Kasumi-1 (cell line): ENCODE data around the gene ZBTB48.
"Not testable (repeated sequence)": the region's sequence is repeated elsewhere in the genome, so short reads cannot be mapped to it uniquely, and the experiment has no call there.

Source experiments
- DNase-seq, 2 experiments: peaks; one replicate each; lab custom pipeline; 2025; lab: John Stamatoyannopoulos, UW

Gene ZBTB48

DNA sequence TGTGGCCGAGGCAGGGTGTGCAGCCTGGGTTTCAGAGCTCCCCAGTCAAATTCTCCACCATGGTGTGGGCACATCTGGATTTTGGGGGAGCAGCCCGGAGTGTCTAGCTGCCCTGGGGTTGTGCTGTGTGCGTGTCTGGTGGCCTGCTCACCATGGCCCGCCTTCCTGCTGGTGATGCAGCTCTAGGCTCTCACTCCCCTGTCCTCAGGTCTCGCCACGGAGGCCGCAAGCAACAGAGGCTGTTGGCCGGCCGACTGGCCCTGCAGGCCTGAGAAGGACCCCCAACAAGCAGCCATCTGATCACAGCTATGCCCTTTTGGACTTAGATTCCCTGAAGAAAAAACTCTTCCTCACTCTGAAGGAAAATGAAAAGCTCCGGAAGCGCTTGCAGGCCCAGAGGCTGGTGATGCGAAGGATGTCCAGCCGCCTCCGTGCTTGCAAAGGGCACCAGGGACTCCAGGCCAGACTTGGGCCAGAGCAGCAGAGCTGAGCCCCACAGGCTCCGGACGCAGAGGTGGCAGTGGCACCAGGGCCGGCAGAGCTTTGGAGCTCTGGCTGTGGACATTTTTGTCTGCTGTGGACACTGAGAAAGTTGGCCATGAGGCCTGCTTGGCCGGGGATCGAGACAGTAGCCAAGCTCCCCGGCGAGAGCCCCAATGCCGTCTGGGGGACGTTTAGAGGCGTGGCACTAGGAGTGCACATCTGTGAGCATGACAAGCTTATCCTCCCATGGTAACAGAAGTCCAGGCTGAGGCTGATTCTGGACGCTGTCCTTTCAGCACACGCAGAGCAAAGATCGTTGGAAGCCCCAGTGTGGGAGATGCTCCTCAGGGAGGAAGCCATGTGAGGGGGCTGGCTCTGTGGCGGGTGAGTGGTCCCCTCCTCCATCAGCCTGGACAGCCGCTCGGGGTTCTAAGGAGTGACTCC lies 53.1 kb downstream of the ZBTB48 start:
- DNase-seq: no peak

DNA sequence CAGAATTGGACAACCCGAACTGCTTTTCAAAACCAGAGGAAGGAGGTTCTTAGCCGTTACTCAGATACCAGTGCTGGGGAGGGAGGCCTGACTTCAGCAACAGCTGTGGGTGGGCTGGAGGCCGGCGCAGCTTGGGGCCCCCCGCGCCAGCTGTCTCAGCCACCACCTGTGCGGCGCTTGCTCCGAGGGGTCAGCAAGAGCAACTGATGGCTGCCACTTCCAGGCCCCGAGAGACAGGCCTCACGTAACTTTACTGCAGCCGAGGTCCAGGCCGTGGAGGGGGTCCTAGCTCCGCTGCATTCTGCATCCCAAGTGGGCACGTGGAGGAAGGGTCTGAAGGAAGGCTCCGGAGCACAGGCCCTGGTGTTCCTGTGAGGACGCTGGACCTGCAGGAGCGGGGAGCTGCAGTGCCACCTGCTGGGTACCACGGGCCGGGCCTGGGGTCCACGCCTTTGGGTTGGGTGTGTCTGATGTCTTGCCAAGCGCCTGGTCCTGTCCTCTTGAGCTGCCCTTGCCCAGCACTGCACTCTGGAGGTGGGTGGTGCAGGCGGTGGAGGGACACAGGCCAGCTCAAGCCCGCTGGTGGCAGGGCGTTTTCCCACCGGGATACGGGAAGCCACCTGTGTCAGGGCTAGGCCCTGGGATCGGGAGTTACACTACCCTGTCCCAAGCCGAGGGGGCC lies 54.7 kb downstream of the ZBTB48 start:
- DNase-seq: peak in 1 of 2 experiments; percentile 40

DNA sequence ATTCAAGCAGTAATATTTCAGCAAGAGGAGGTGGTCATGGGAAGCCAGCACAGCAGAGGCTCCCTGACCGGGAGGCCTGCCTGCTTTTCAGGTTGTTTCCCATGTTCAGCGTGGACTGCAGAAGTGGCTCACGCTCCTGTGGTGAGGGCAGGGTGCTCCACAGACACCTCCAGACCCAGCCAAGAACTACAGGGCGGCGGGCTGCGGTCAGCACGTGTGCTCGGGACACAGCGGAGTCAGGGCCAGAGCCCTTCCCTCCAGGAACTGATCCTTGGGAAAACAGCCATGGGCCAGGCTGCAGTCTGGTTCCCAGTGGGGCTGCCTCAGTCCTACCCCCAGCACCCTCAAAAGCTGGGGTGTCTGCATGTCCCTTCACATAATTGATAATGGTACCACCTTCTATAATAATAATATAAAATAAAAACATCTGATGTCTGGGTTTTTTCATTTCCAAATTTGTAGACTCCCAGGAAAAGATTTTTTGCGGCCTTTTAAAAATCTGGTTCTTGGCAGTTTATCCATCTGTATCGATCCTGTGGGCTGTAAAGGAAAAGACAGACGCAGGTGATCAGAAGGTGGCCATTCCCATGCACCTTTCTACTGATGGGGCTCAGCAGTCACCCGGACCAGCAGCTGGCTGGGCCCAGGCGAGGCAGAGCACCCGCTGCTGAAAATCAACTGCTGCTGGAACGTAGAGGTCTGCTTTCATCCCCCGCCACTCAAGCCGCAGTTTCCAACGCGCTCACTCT lies 55.5 kb downstream of the ZBTB48 start:
- no peak for DNase-seq

DNA sequence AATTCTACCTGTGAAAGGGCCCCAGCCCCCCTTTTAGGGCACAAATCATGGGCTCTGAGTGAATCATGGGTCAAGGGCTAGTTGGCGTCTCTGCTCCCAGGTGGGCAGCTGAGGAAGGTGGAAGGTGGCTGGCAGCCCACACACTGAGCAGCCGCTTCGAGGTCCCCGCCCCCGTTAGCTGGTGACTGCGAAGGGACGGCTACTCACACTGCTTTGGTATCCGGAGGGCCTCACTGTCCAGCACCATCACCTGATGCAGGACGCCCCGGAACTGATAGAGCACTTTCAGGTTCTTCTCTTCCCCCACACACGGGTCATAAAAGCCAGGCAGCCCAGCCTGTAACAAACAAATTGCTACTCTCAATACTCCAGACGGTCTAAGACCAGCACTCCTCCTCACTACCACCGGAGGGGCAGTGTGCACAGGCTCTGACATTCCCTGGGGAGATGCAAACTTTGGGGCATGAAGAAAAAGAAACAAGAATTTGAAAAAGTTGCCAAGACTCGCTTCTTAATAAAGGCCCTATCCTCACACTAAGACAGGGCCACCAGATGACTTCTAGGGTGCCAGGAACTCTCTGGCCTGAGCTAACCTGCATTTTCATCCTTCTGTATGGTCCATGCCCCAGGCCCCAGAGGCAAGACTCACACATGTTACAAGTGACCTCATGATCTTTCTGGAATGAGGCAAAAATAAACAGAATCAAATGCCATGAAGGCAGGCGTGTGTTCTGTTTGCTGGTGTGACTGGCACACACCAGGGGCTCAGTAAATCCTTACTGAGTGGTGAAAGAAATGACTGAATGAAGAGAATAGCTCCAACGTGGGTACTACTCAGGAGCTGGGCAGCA lies 56.3 kb downstream of the ZBTB48 start:
- no peak for DNase-seq

DNA sequence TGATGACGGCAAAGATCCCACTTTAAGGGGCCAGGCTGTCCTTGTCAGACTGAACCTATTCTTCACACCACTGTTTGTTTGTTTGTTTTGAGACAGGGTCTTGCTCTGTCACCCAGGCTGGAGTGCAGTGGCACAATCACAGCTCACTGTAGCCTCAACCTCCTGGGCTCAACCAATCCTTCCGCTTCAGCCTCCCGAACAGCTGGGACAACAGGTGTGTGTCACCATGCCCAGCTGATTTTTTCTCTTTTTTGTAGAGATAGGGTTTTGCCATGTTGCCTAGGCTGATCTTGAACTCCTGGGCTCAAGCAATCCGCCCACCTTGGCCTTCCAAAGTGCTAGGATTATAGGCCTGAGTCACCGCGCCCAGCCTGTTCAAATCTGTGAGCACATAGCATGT lies 57.0 kb downstream of the ZBTB48 start:
- DNase-seq: not testable (repeated sequence)

DNA sequence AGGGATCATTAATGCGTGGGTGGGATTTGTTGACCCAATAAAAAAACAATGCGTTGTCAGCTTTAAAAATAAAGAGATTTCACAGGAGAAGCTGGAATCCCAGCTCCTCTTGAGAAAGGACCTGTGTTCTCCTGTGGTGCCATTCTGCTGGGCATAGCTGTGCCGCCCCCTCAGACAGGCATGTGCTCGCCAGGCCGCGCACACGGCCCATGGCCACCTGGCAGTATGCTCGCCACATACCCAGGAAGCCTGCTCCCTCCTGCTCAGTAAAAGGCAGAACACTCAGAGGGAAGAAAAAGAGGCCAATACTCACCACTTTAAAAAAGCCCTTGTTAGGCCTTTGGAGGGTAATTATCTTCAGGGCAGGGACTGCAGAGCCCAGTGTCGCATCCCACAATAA lies 58.0 kb downstream of the ZBTB48 start:
- DNase-seq: no peak

DNA sequence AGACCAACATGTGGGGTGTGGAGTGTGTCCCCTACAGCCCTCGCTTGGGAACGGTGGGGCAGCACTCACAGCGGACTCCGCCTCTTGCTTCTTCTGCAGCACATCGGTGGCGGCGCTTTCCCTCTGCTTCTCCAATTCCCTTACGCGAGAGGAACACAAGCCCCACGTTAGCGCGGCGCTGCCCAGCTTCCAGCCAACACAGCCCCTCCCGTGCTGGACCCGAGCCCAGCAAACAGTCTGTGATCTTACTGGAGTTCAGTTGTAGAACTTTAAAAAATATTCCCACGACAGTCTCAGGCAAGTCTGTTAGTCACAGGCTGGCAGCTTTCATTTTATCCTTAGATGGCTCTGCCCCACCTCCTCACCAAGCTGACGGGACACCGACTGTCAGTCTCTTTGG lies 58.4 kb downstream of the ZBTB48 start:
- DNase-seq: no peak
